ENCODE results near the gene IFT81. TPM values are rescaled to one million over a fixed set of nuclear protein-coding genes. Genes with fewer than 3 reads are reported as not detected.

IFT81 gene
- total and polyA plus RNA-seq, 2 donors (not counting 1 experiment from before 2014, with no cell fraction given): 0.43 to 6.8 TPM

- intact Hi-C loops (cut with micrococcal nuclease): no loop called here
- no peak overlapping the region for H3K27ac ChIP-seq (ENCODE audit: low read length in 2 of 2)
These were observed 48.3 kb upstream of the IFT81 start for GRCh38 chr12:110075880-110076279.

More at GRCh38 chr12:110075880-110076279, 48.3 kb upstream of the IFT81 start:
- Histone ChIP-seq H3K4me1 (ENCODE audit: control insufficient read depth in 2 of 2, insufficient read depth in 2 of 2, low read length in 2 of 2) (peaks cover 29 to 34% of the 10 kb centered on the region in 2 donors), H3K9ac (ENCODE audit: low read length) (no peak overlapping the region), H3K9me3 (ENCODE audit: control extremely low read depth in 1 of 3, control insufficient read depth in 2 of 3, insufficient read depth in 1 of 3, low read length in 2 of 3) (peaks cover 0 to 9% (median 0%) of the 10 kb centered on the region in 3 donors), H3K36me3 (replicated peaks in 1 of 2; ENCODE audit: control extremely low read depth in 1 of 2, control insufficient read depth in 1 of 2, extremely low read depth in 1 of 2, insufficient read depth in 2 of 2, low read length in 1 of 2) (no peaks in the 10 kb centered on the region), H4K20me1 (ENCODE audit: control insufficient read depth, insufficient read depth, low read length, poor library complexity, severe bottlenecking) (no peaks in the 10 kb centered on the region), H3K4me2 (replicated peaks; ENCODE audit: low read depth, low read length, poor library complexity, severe bottlenecking) (no peak overlapping the region), H3K79me2 (ENCODE audit: control insufficient read depth, insufficient read depth, low read length) (no peaks in the 10 kb centered on the region), H3K4me3 (ENCODE audit: control extremely low read depth in 1 of 5, extremely low read depth in 1 of 5, insufficient read depth in 1 of 5, low read depth in 2 of 5, low read length in 4 of 5) (no peak overlapping the region), H3K27me3 (replicated peaks in 1 of 4; ENCODE audit: control extremely low read depth in 1 of 4, control insufficient read depth in 3 of 4, insufficient read depth in 4 of 4, low read length in 3 of 4) (no peaks in the 10 kb centered on the region), H2AFZ (ENCODE audit: insufficient read depth, low read depth, low read length, poor library complexity, severe bottlenecking) (no peak overlapping the region)
- ATAC-seq (ENCODE audit: low read depth) (no peak), DNase-seq (no peak)
- Mint-ChIP-seq H3K9me3 (ENCODE audit: insufficient read depth) (no peaks in the 10 kb centered on the region), H3K4me1 (peaks cover 31% of the 10 kb centered on the region), H3K27ac (no peak overlapping the region), H3K27me3 (no peaks in the 10 kb centered on the region), H3K4me3 (no peak overlapping the region)
- CTCF ChIA-PET: interaction anchor here (1.3 kb wide), 1 partner anchor 812 kb away, joined by 3 read pairs; no protein-coding TSS in a partner anchor
- no CpG with 5 or more reads among the region's 1 CpG for WGBS (ENCODE audit: insufficient coverage)
- POLR2A ChIA-PET: interaction anchor here (0.7 kb wide), 1 partner anchor 26 kb away, joined by 3 read pairs; no protein-coding TSS in a partner anchor
- no peak for TF ChIP-seq CTCF (IDR thresholded peaks at IDR 0.05)
- TF ChIP-seq EZH2 (IDR thresholded peaks at IDR 0.05; ENCODE audit: borderline replicate concordance, insufficient read depth, low read depth, low read length, poor library complexity, severe bottlenecking): no peak

Measured in B cell (primary cell).